Erythroblast (primary cell): Measurements from ENCODE around the gene INCENP.

ENCODE experiments used
- GATA1 ChIP-seq: IDR thresholded peaks from 2 replicates; pipeline ENCODE4 v1.6.1; 2011; ENCODE audit warnings: low read depth, mild to moderate bottlenecking, control low read depth, low read length, moderate library complexity
- POLR2A ChIP-seq: IDR thresholded peaks from 2 replicates; pipeline ENCODE4 v1.6.1; 2011; ENCODE audit warnings: mild to moderate bottlenecking, low read length

GRCh38 chr11:62140304-62141110 is 16.7 kb downstream of the INCENP start:
- TF ChIP-seq POLR2A (no peak), GATA1 (no peak)
